HG03575 (cell line): ENCODE measurements around the gene COMMD8.
A peak's percentile ranks its signal among the peaks of the same experiment; 100 is the strongest.

Experiments used
- ATAC-seq: cut with Tn5 transposase; IDR thresholded peaks from one replicate; pipeline ENCODE4 v1.9.1; 2021; ENCODE audit not compliant: unreplicated experiment, insufficient number of reproducible peaks, low FRiP score; ENCODE audit errors: extremely low read depth

Gene COMMD8

DNA sequence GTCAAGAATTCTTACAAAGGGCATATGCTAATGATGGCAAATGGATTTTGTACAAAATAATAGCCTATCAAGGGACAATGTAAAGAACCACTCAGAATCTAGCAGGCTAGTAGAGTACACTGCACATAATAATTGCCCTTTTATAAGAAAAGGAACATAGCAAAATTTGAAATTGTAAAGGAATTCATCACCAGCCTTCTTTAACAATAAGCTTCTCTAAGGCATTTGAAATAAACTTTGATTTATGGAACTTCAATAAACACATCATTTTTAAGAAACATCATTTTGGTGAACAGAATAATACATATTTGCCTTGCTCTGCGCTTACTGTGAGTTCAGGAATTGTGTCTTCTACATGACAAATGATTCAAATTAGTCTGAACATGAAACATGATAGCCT, 11.9 kb upstream of the COMMD8 start:
- no peak for ATAC-seq

DNA sequence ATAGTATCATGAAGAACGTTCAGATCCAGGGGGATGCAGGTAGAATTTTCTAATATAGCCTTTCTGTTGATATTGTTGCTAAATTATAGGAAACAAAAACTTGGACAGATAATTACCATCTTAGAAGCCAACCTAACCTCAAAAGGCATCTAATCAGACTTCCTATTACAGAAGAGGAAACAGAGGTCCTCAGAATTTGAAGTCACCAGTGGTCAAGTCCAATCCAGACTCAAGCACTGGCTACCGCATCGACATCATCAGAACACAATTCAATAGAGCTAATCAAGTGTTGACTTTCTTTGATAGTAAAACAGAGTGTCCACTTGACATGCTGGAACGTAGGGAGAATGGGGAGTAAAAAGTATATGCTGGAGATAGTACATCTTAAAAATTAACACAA, 11.3 kb upstream of the COMMD8 start:
- ATAC-seq, result no peak

DNA sequence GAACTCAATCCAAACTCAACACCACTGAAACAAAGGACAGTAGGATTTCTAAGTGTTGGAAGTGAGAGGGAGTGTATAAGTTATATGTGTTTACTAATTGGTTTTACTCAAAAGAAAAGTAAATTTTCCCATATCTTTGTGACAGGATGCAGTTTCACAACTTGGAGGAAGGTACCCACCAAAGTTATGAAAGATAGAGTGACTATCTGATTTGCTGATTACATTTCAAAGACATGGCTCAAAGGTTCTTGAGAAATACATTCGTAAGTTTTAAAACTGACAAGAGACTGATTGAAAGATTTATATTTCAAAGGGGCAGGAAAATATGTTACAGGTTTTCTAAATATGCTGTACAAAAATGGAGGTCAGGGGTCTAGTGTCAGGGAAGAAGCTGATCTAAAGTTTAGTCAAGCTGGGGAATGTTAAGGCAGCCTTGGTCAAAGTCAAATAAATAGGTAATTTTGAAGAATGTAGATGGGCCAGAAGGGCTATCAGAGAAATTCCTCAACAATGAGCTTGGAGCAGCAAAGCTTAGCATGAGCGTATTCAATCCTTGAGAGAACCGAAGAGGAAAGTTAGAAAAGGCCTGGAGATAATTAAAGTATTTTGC, 9.7 kb upstream of the COMMD8 start:
- ATAC-seq, result no peak

DNA sequence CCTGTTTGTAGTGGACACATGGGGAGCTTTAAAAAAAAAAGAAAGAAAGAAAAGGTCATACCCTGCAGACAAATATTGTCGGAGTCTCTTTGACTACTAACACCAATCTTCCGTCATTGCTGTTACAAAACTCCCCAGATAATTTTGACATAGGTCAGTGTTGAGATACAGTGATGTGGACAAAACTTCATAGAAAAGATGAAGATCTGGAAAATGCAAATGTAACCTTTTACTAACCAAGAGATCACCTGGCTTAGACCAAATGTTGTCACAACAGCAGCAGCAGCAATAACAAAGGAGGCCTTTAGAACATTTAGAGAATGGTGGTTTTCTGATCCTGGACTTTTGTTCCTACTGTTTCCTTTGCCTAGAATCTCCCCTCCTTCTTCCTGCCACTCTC, 8.1 kb upstream of the COMMD8 start:
- ATAC-seq, result no peak

DNA sequence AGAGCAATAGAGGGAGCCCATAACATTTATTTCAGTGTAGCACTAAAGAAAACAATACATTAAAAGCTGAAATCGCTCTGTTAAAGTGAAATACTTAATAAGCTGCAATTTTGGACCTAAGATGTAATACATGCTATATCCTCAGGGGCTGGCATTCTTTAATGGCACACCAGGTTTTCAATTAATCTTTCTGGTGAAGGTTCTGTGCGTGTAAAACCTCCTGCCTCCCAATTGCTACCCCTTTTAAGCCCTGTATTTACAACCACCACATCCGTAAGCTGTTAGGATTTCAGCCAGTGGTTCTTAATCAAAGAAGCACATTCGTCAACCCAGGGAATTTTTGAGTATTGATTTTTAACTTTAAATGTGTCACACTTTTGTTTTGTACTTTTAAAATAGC, 7.6 kb upstream of the COMMD8 start:
- ATAC-seq, result no peak

DNA sequence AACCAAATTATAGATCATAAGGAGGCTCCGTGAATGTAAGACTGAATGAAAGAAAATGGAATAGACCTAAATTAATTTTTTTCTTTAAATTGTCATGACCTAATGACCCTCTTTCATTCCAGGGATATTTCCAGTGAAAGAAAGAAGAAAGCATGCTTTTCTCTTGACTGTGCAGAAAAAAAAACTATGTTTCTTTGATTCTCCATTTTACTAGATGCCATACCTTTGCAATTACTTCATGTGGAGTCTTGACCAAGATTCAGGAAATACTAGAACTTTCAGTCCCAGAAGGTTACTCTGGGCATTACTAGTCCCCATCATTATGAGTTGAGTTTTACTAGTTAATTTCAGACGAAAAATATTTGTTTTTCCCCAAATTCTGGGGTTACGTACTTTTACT, 6.4 kb upstream of the COMMD8 start:
- no peak for ATAC-seq

DNA sequence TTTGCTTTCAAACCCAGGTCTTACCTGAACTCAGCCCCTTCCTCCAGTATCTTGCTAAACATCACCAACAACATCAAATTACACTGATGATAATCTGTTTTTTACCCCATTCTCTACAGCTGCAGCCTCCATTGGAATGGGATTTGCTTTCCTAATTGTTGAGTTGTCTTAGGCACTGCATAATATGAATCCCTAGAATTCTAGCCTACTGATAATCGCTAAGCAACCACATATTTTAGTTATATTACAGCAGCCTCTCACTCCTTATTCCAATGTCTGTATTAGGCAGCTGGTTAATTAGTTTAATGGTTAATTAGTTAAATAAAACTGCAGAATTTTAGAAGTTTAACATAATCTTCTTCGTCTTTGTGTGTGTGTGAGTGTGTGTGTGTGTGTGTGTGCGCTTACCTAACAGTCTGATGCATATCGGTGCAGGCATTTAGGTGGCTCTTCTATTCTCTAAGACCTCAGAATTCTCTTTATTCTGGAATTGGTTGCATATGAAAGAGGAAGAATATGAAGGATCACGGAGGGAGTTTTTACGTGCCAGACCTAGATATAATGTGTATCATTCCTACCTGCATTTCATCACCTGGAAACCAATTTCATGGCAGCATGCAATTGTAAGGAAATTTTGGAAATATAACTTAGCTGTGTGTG, 5.3 kb upstream of the COMMD8 start:
- ATAC-seq, result no peak

DNA sequence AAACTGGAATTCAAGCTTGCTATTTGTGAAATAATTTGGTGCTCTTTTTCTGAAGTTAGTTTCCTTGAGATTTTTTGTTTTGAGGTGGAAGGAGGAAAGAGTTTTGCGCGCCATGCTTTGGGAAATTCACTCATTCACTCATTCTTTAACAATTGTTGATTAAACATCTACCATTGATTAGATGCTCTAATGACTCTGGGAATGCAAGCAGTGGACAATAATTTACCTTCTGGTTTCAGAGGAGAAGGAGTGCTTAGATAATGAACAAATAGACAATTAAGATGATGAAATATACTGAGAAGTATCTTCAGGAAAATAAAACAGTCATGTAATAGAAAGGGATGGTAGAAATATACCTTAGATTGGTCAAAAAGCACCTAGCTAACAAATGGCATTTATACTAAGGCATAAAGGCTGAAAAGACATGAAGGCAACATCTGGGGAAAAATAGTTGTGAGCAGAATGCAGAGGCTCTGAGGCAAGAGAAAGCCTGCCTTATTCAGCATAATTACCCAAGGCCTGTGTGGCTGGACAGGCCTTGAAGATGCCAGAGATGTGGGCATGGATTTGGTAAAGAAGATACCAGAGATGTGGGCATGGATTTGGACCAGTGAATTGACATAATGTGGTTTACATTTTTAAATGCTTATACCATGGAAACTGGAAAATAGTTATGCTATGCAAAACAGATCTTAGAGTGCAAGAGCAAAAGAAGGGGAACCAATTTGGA, 2.7 kb upstream of the COMMD8 start:
- ATAC-seq, result no peak

DNA sequence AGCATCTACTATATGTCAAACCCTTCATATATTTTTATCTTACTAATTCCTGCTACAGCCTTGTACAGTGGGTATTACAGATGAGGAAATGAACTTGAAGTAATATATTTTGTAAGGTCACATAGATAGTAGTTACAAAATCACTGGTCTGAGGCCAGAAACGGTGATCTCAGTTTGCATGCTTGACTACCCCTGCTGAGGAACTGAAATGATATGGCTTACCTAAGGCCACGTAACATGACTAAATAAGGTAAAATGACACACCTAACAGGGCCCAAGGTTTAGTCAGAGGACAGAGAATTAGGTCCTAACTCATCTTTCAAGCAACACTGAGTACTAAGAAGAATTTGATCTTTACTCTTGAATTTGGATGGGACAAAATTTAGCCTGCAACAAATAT, 1.5 kb upstream of the COMMD8 start:
- ATAC-seq, result peak; percentile 27

DNA sequence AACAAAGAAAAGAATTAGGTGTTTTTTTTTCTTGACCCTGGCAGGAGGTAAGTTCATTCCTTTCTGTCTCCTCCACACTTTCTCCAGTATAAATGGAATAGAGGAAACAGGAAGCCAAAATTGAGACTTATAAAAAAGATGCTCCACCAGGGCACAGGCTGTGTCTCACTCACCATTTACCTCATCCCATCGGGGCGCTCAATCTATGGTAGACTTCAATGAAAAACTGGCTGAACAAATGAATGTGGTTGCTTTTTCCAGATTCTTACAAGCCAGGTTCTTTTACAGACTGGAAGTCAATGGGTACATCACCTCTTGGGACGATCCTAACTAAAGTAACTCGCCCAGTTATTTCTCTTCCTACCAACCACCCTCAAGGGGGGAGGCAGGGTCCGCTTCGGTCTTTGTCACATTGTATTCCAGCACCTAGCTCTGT, 685 bp downstream of the COMMD8 start:
- peak; percentile 11 for ATAC-seq

DNA sequence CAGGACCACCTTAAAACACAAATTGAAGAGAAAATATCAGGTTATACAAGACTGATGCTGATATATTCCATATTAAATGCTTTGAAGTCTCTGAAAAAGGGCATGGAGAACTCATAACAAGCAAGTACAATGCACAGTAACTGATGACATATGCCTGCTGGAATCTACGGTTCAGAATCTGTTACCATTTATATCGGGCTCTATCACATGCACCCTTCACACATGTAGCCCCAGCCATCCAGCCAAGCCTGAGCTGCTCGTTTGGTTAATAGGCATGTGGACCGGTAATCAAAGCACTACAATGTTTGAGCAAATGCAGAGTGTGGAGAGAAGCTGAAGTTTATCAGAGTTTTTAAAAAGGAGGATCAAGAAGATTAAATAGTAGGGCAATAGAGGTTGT, 11.8 kb downstream of the COMMD8 start:
- no peak for ATAC-seq

DNA sequence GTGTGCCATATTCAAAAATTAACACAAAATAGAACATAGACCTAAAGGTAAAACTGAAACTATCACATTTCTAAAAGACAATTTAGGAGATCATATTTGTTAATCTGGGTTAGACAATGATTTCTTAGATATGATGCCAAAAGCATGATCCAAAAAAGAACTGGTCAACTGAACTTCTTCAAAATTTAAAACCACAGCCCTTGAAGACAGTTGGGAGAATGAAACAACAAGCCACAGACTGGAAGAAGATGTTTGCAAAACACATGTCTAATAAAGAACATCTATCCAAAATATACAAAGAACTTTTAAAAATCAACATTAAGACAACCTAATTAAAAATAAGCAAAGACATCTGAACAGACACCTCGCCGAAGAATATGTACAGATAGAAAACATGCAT, 19.5 kb downstream of the COMMD8 start:
- no peak for ATAC-seq

DNA sequence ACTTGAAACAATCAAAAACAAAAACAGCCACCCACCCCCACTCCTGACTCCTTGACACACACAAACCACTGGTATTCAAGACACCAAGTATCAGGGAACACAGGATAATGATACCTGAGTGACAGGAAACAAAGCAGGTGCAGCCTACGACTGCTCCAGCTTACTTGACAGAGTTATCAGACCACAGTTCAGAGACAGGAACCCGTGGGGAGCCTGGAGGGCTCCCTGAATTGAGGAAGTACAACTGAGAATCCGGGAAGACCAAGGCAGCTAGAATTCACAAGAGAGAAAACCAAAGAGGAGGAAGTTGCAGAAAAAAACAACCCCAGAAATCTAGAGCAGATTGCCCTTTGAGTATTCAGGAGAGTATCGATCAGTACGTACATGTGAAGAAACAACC, 20.5 kb downstream of the COMMD8 start:
- ATAC-seq, result no peak

DNA sequence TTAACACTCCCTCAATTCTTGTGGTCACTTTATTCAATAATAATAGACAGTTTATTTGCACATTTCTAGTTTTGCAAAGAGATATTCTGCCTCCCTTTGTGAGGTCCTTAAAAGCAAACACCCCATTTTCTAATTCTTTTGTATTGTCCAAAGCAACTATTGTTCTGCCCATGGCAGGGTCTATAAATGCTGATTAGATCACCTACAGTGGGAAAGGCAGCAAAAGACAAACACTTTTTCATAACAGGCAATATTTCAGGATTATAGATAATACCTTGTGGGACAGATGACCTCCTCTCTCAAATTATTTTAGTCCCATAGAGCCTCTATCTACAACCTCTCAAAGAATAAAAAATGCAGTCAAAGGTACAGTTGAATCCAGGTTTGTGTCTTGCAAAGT, 28.6 kb downstream of the COMMD8 start:
- ATAC-seq, result no peak

DNA sequence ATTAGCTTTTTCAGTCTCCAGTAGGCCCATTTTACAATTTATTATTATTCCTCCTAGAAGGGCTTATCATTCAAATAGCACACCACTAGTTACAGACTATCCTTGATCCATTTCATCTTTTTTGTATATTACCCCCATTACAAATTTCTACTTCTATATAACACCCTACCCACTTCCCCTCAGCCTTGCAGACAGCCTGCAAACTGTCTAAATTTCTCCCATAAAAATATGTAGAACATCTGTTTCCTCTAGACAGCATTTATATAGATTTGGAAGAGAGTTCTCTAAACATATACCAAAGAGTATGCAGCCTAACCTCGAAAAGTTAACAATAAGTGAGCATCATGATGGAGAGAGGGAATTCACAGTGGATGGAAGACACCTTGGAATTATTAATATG, 30.8 kb downstream of the COMMD8 start:
- no peak for ATAC-seq

DNA sequence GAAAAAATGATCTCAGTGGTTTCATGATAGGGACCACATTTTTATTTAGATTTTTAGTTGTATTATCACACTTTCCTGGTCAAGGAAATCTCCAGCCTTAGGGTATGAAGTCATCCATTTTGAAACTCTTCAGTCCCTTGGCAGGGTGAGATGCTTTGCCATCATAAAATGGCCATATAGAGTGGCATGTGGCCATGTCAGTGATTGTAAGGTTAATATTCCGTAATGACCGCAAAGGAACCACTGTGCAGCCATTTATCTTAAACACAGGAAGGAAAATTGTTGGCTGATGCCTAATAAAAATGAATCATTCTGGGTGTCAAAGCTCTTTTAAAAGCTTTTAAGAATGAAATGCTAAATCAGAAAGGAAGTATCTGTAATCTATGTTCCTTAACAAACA, 35.6 kb downstream of the COMMD8 start:
- ATAC-seq, result no peak

DNA sequence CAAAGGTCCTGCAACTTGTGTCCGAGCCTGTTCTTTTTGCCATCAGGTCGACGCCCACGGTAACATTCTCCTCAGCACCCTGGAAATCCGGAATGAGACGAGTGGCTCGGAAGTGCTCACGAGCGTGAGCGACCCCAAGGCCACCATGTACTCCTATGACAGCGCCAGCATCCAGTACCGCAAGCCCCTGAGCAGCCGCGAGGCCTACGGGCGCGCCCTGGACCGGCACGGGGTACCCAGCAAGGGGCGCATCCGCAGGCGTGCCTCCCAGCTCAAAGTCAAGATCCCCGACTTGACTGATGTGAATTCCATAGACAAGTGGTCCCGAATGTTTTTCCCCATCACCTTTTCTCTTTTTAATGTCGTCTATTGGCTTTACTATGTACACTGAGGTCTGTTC, 37.9 kb downstream of the COMMD8 start:
- ATAC-seq, result no peak

DNA sequence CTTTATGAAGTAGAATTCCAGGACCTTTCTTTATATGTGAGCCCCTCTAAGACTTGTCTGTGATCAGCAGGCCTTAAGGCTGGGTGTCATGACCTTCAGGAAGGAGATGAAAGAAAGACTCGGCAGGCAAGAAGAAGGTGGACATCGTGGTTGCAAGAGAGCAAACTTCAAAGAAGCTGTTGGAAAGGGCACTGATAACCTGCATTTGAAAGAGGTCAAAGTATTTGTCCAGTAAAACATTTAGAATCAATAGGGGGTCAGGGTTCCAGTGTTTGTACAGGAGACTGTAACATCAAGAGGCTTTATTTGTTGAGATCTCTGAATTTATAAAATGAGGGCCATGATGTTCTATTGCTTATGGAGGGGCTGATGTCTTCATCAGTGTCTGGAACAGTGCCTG, 44.2 kb downstream of the COMMD8 start:
- no peak for ATAC-seq

DNA sequence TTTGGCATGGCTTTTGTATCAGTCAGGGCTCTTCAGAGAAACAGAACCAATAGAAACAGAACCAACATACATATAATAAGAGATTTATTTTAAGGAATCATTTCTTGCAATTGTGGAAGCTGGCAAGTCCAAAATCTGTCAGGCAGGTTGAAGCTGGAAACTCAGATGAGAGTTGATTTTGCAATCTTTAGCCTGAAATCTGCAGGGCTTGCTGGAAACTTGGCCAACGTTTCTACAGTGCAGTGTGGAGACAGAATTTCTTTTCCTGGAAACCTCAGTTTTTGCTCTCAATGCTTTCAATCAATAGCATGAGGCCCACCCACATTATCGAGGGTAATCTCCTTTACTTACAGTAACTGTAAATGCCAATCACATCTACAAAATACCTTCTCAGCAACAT, 45.4 kb downstream of the COMMD8 start:
- ATAC-seq, result no peak

DNA sequence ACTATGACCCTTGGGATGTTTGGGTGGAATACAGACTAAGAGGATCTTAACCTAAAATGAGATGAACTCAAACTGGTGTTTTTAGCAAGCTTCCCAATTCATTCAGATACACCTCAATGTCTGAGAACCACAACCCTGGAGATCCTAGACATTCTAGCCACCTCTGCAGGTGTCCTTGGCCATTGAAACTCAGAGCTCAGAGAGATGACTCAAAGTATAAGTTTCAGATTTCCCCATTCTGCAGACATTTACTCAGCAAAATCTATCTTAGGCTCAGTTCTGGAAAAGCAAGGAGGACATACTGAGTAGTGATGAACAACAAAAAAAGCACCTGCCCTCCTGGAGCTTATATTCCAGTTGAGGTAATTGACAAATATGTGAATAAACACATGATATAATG, 47.8 kb downstream of the COMMD8 start:
- ATAC-seq, result no peak
